ENCODE measurements around the gene ZNF343. TPM values are rescaled to one million over a fixed set of nuclear protein-coding genes. Genes with fewer than 3 reads are reported as not detected.

The ZNF343 gene
- total and polyA plus RNA-seq, 2 of the 8 experiments (the other 6 are each of a cell fraction or from before 2014, with no cell fraction given): 1.8 to 5.0 TPM

- Histone ChIP-seq H3K27me3 (replicated peaks in 1 of 4; ENCODE audit: control insufficient read depth in 3 of 4, extremely low read depth in 1 of 4, insufficient read depth in 3 of 4, low read length in 3 of 4) (peaks cover 10 to 59% (median 38%) of the 10 kb centered on the region in 4 experiments), H3K4ac (replicated peaks; ENCODE audit: insufficient read length, low read depth, low read length) (no peak overlapping the region), H3K9me3 (ENCODE audit: insufficient read depth in 2 of 2, low read depth in 1 of 2, low read length in 1 of 2) (no peaks in the 10 kb centered on the region), H2BK12ac (ENCODE audit: low read depth, low read length) (no peak overlapping the region), H3K56ac (replicated peaks; ENCODE audit: insufficient read length, low read depth, low read length) (no peak overlapping the region), H4K20me1 (replicated peaks in 1 of 2; ENCODE audit: control insufficient read depth in 1 of 2, insufficient read depth in 2 of 2, low read length in 2 of 2) (no peaks in the 10 kb centered on the region), H3K18ac (ENCODE audit: extremely low read depth, low read length) (no peak overlapping the region), H2BK20ac (ENCODE audit: low read length) (no peak overlapping the region), H4K91ac (replicated peaks; ENCODE audit: insufficient read length, low read length) (no peak overlapping the region), H3K79me1 (ENCODE audit: low read depth, low read length) (no peaks in the 10 kb centered on the region), H3K23ac (ENCODE audit: insufficient read length) (no peak overlapping the region), H3K9ac (replicated peaks in 1 of 4; ENCODE audit: extremely low read depth in 1 of 4, low read depth in 3 of 4, low read length in 3 of 4) (no peak overlapping the region), H3K79me2 (ENCODE audit: control insufficient read depth in 1 of 2, insufficient read depth in 2 of 2, low read length in 2 of 2) (no peaks in the 10 kb centered on the region), H2BK15ac (ENCODE audit: low read length) (no peak overlapping the region), H4K5ac (ENCODE audit: insufficient read length, low read depth, low read length) (no peak overlapping the region), H3K4me3 (ENCODE audit: extremely low read depth in 1 of 4, insufficient read depth in 2 of 4, low read depth in 3 of 4, low read length in 4 of 4) (no peak overlapping the region), H2BK5ac (ENCODE audit: low read depth, low read length) (no peak overlapping the region), H3K14ac (ENCODE audit: insufficient read length) (no peak overlapping the region), H2AK5ac (ENCODE audit: low read depth, low read length) (no peak overlapping the region), H3K4me2 (ENCODE audit: insufficient read depth in 1 of 2, low read depth in 2 of 2, low read length in 2 of 2) (no peak overlapping the region), H4K8ac (ENCODE audit: extremely low read depth, insufficient read depth, low read length) (no peak overlapping the region), H3K27ac (ENCODE audit: low read depth, low read length) (no peak overlapping the region), H2AFZ (ENCODE audit: low read length) (no peak overlapping the region), H3K4me1 (replicated peaks in 1 of 4; ENCODE audit: control insufficient read depth in 3 of 4, insufficient read depth in 4 of 4, low read length in 3 of 4) (no peaks in the 10 kb centered on the region), H3K36me3 (ENCODE audit: control insufficient read depth in 2 of 4, insufficient read depth in 4 of 4, low read length in 3 of 4) (no peaks in the 10 kb centered on the region), H2BK120ac (replicated peaks; ENCODE audit: low read depth, low read length) (no peak overlapping the region), H3K23me2 (ENCODE audit: low read depth, low read length) (peaks cover 15% of the 10 kb centered on the region)
- ChIA-PET CTCF (ENCODE audit: partially characterized antibody) (interaction anchor here (0.8 to 3.3 kb wide), 17 partner anchors 8 to 232 kb away, joined by 3 to 22 read pairs (median 5); partner anchors contain the start of gene SNRPB), POLR2A (ENCODE audit: partially characterized antibody) (no interaction called here)
- DNase-seq (ENCODE audit: low read depth in 1 of 2, low spot score in 2 of 2) (no peak), FAIRE-seq (no peak)
- WGBS, 2 experiments (ENCODE audit: extremely low coverage in 1 of 2, insufficient coverage in 1 of 2, insufficient read length in 1 of 2, insufficient replicate concordance in 2 of 2, low coverage in 1 of 2, low lambda C conversion rate in 2 of 2, missing lambda C conversion rate in 1 of 2): 90% methylated on average over 3 of the region's 3 CpGs; no CpG with 5 or more reads in 1 of the 2 experiments
- TF ChIP-seq MAFK (IDR thresholded peaks at IDR 0.05; ENCODE audit: low read depth, low read length) (no peak), SP2 (IDR thresholded peaks at IDR 0.05; ENCODE audit: low read length) (no peak), KDM4A (IDR thresholded peaks at IDR 0.05; ENCODE audit: low read depth, low read length, severe bottlenecking) (no peak), ASH2L (IDR thresholded peaks at IDR 0.05; ENCODE audit: low read length) (no peak)
These were observed 11.9 kb upstream of the ZNF343 start for GRCh38 chr20:2520617-2521016.

All from H1 (cell line).